Measurements from ENCODE around the gene TMEM186.

DNA sequence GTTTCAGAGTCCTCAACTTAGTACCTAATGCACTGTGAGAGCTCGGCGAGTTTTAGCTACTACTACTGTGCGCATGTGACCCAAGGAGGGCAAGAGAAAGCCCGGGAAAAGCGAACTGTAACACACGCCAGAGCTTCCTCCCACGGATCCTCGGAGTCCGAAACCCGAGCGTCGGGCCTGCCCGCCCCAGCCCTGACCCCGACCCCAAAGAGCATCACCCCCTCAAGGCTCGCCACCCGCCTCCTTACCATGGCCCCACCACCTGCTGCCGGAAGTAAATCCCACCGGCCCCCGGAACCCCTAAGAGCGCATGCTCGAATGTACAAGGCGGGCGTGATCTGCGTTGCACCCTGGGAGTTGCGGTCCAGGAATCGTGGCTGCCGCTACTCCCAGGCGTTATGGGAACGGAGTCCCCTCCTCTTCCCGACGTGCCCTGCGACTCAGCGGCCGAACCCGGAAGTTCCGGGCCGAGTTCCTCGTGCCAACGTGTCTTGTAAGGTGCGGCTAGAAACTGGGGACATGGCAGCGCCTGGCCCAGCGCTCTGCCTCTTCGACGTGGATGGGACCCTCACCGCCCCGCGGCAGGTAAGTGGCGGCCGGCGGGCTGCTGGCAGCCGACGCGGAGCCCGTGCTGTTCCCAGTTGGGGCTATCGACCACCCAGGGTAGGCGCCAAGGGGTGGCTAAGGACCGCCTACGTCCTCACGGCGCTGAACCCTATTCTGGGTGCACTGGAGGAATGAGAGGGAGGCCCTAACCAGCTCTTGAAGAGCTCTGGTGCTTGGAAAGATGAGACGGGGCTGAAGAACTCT, at the start of gene TMEM186, which contains the start of gene PMM2:
- TF ChIP-seq, protein P1, sequence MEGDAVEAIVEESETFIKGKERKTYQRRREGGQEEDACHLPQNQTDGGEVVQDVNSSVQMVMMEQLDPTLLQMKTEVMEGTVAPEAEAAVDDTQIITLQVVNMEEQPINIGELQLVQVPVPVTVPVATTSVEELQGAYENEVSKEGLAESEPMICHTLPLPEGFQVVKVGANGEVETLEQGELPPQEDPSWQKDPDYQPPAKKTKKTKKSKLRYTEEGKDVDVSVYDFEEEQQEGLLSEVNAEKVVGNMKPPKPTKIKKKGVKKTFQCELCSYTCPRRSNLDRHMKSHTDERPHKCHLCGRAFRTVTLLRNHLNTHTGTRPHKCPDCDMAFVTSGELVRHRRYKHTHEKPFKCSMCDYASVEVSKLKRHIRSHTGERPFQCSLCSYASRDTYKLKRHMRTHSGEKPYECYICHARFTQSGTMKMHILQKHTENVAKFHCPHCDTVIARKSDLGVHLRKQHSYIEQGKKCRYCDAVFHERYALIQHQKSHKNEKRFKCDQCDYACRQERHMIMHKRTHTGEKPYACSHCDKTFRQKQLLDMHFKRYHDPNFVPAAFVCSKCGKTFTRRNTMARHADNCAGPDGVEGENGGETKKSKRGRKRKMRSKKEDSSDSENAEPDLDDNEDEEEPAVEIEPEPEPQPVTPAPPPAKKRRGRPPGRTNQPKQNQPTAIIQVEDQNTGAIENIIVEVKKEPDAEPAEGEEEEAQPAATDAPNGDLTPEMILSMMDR (IDR thresholded peaks at IDR 0.05), result peak in 1 of 4 experiments; percentile 26
- no peak for TF ChIP-seq EP300 (IDR thresholded peaks at IDR 0.05)

Data from gastroesophageal sphincter (tissue), 3 donors.